ENCODE data around the gene EFCAB6.

GRCh38 chr22:43689356-43689755 lies 122.7 kb downstream of the EFCAB6 start:
- TF ChIP-seq CTCF (IDR thresholded peaks at IDR 0.05; ENCODE audit: low read depth, low read length, missing input control), result no peak
- no peak for TF ChIP-seq RAD21 (IDR thresholded peaks at IDR 0.05)
